Osteoblast (primary cell): Measurements from ENCODE around the gene EMSY. TPM values are rescaled to one million over a fixed set of nuclear protein-coding genes. Genes with fewer than 3 reads are reported as not detected.
"Not testable (repeated sequence)": the region's sequence is repeated elsewhere in the genome, so short reads cannot be mapped to it uniquely, and the experiment has no call there.

Experiments
- DNase-seq: peaks from one replicate; pipeline ENCODE4 v3.0.0; 2011; ENCODE audit warnings: low spot score, mixed read lengths; ENCODE audit not compliant: insufficient read length; ENCODE audit errors: missing footprints
- H2AFZ ChIP-seq: 2 replicates; pipeline ENCODE4 v1.6.0; 2011; ENCODE audit warnings: mild to moderate bottlenecking, low read length
- H3K27ac ChIP-seq: 2 replicates; pipeline ENCODE4 v1.5.1; 2011; ENCODE audit warnings: mild to moderate bottlenecking, low read depth, low read length, moderate library complexity
- H3K27me3 ChIP-seq: 2 replicates; pipeline ENCODE4 v1.6.0; 2012; ENCODE audit warnings: mild to moderate bottlenecking, control low read depth, inconsistent platforms, low read length, moderate library complexity; ENCODE audit not compliant: insufficient read depth
- H3K36me3 ChIP-seq: 2 replicates; pipeline ENCODE4 v1.5.1; 2011; ENCODE audit warnings: mild to moderate bottlenecking, low read length, control low read depth, moderate library complexity; ENCODE audit not compliant: insufficient read depth
- H3K4me1 ChIP-seq: 2 replicates; pipeline ENCODE4 v1.5.1; 2011; ENCODE audit warnings: mild to moderate bottlenecking, low read length, control low read depth, moderate library complexity; ENCODE audit not compliant: insufficient read depth
- H3K4me2 ChIP-seq: 2 replicates; pipeline ENCODE4 v1.6.0; 2011; ENCODE audit warnings: mild to moderate bottlenecking, low read length; ENCODE audit not compliant: insufficient read depth
- H3K4me3 ChIP-seq: fragments of 200-600 bp; sonication (generic); 3 replicates; pipeline ENCODE4 v1.5.1; 2012; ENCODE audit warnings: mild to moderate bottlenecking, low read length, inconsistent platforms; ENCODE audit not compliant: insufficient read depth
- H3K79me2 ChIP-seq: 2 replicates; pipeline ENCODE4 v1.6.0; 2012; ENCODE audit warnings: mild to moderate bottlenecking, low read length, control low read depth, inconsistent platforms; ENCODE audit not compliant: insufficient read depth
- H3K9me3 ChIP-seq: 2 replicates; pipeline ENCODE4 v1.5.1; 2011; ENCODE audit warnings: low read depth, low read length, control low read depth
- H4K20me1 ChIP-seq: 2 replicates; pipeline ENCODE4 v1.6.0; 2012; ENCODE audit warnings: mild to moderate bottlenecking, low read length, control low read depth; ENCODE audit not compliant: insufficient read depth
- total RNA-seq: library from RNA; depleted of rRNA; stranded (reverse); fragments of >200 nt; gene quantifications from 2 replicates; pipeline ENCODE4 v1.2.3, GENCODE V29; 2012
- TF ChIP-seq, protein P1 (sequence below): IDR thresholded peaks from 2 replicates; pipeline ENCODE4 v1.5.1; 2011; ENCODE audit warnings: mild to moderate bottlenecking, low read depth, low read length, moderate library complexity; ENCODE audit errors: extremely low read depth

The EMSY gene
- total RNA-seq, 1 donor = 17.4 TPM

DNA sequence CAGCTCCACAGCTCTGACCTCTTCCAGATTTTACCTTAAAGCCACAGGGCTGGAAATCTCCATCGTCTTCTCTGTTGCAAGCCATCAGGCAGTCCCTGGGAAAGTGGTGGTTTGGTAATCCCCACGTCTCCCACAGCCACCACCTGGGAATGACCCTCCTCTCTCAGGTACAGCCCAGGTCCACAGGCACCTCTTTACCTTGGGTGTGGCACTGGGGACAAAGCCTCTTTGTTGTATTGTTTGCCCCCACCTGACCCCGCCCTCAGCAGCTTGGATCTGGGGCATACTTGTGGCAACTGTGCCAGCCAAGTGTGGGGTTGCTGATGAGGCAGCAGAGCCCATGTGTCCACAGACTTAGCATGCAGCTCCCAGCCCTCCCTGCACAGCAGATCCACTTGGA, 148.1 kb downstream of the EMSY start:
- Histone ChIP-seq H4K20me1 (no peaks in the 10 kb centered on the region), H3K4me3 (no peak overlapping the region)
- no peak for DNase-seq

DNA sequence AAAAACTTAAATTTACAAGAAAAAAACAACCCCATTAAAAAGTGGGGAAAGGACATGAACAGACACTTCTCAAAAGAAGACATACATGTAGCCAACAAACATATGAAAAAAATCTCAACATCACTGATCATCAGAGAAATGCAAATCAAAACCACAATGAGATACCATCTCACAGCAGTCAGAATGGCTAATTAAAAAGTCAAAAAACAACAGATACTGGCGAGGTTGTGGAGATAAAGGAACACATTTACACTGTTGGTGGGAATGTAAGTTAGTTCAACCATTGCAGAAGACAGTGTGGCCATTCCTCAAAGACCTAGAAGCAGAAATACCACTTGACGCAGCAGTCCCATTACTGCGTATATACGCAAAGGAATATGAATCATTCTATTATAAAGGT, 150.3 kb downstream of the EMSY start:
- not testable (repeated sequence) for H3K36me3 ChIP-seq, H3K27ac ChIP-seq, H3K27me3 ChIP-seq, H3K4me2 ChIP-seq, H3K9me3 ChIP-seq, H2AFZ ChIP-seq, H4K20me1 ChIP-seq, H3K79me2 ChIP-seq, DNase-seq, H3K4me3 ChIP-seq
- H3K4me1 ChIP-seq = peaks cover 12% of the 10 kb centered on the region

More for the DNA sequence above, 148.1 kb downstream of the EMSY start:
- Histone ChIP-seq H3K27ac (no peak overlapping the region), H3K79me2 (no peaks in the 10 kb centered on the region), H2AFZ (no peak overlapping the region), H3K4me2 (no peak overlapping the region), H3K4me1 (peaks cover 5% of the 10 kb centered on the region), H3K27me3 (no peaks in the 10 kb centered on the region), H3K9me3 (no peaks in the 10 kb centered on the region), H3K36me3 (no peaks in the 10 kb centered on the region)
- TF ChIP-seq, protein P1, sequence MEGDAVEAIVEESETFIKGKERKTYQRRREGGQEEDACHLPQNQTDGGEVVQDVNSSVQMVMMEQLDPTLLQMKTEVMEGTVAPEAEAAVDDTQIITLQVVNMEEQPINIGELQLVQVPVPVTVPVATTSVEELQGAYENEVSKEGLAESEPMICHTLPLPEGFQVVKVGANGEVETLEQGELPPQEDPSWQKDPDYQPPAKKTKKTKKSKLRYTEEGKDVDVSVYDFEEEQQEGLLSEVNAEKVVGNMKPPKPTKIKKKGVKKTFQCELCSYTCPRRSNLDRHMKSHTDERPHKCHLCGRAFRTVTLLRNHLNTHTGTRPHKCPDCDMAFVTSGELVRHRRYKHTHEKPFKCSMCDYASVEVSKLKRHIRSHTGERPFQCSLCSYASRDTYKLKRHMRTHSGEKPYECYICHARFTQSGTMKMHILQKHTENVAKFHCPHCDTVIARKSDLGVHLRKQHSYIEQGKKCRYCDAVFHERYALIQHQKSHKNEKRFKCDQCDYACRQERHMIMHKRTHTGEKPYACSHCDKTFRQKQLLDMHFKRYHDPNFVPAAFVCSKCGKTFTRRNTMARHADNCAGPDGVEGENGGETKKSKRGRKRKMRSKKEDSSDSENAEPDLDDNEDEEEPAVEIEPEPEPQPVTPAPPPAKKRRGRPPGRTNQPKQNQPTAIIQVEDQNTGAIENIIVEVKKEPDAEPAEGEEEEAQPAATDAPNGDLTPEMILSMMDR = no peak

DNA sequence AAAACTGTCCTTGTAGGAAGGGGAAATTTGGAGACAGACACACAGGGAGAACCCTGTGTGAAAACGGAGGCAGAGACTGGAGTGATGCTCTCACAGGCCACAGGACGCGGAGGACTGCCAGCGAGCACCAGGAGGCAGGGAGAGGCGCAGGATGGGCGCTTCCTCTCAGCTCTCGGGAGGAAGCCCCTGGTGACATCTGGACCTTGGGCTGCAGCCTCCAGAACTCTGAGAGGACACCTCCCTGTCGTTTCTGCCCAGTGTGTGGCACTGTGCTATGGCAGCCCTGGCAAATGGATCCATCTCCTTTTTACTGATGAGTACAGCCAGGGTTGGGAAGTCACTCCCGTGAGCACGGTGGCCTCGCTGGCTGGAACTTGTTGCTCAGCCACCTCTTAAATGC, 151.8 kb downstream of the EMSY start:
- H3K27me3 ChIP-seq = no peaks in the 10 kb centered on the region
- H3K9me3 ChIP-seq = no peaks in the 10 kb centered on the region
- no peak overlapping the region for H3K4me2 ChIP-seq
- TF ChIP-seq, protein P1 = no peak
- no peak overlapping the region for H3K27ac ChIP-seq
- no peak overlapping the region for H2AFZ ChIP-seq
- H3K36me3 ChIP-seq = no peaks in the 10 kb centered on the region
- H3K4me1 ChIP-seq = peaks cover 12% of the 10 kb centered on the region
- peak; percentile 34 for DNase-seq
- H4K20me1 ChIP-seq = no peaks in the 10 kb centered on the region
- no peaks in the 10 kb centered on the region for H3K79me2 ChIP-seq
- H3K4me3 ChIP-seq = no peak overlapping the region

DNA sequence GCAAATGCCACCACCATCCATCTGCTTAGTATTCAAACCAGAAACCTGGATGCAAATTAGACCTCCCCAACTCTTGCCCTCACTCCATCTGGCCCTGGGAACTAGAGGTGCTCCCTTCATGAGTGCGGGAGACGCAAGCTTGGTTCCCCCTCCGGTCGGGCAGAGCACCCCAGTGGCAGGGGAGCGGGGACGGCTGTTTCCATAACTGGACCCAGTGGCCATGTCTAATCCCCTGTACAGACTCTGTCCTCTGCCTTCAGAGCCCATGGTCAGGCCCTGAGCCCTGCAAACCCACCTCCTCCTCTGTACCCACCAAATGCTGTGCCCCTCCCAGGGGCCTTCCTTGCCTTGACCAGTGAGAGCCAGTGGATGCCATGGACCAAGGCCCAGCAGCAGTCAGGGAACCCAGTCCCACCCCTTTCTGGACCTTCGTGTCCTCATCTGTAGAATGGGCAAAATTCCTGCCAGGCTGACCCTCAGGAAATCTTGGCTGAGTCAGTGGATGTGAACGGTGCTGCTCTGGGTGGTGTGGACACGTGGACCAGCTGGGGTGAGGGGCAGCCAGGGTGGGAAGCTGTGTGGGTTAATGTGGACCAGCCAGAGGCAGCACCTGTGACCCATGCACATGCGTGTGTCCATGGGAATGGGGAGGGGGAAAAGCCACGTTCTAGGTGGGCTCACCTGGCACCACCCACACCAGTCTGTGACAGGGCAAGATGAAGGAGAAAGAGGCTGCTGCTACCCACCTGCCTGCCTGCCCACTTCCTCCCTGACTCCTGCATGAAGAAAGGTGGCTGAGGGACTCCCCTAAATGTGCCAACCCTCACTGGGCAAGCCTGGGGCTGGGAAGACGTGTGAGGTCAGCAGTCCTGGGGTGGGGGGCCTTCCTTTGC, 153.0 kb downstream of the EMSY start:
- Histone ChIP-seq H3K27ac (no peak overlapping the region), H3K36me3 (no peaks in the 10 kb centered on the region), H4K20me1 (no peaks in the 10 kb centered on the region), H3K9me3 (no peaks in the 10 kb centered on the region), H3K4me2 (no peak overlapping the region), H3K4me3 (no peak overlapping the region), H3K4me1 (peaks cover 12% of the 10 kb centered on the region), H2AFZ (no peak overlapping the region), H3K79me2 (no peaks in the 10 kb centered on the region), H3K27me3 (no peaks in the 10 kb centered on the region)
- peak; percentile 51 for DNase-seq
- TF ChIP-seq, protein P1 = no peak
